Ovary (tissue), 3 donors: ENCODE measurements around the gene KCNG2.

Experiments
- POLR2A ChIP-seq: fragments of 450-650 bp; IDR thresholded peaks from one replicate; pipeline ENCODE4 v1.6.1; 2017; ENCODE audit warnings: antibody characterized with exemption, mild to moderate bottlenecking, moderate library complexity
- TF ChIP-seq, protein P1 (sequence below), 3 donors: fragments of 450-650 bp in 2 of 3; fragments of 200-600 bp in 1 of 3; IDR thresholded peaks; one replicate each; pipeline versions ENCODE4 v1.5.1 to v1.8.0; 2016 to 2022; ENCODE audit warnings: antibody characterized with exemption in 3 of 3, mild to moderate bottlenecking in 1 of 3
- donor health status: DM: no; HTN: no; CAD: no.

DNA sequence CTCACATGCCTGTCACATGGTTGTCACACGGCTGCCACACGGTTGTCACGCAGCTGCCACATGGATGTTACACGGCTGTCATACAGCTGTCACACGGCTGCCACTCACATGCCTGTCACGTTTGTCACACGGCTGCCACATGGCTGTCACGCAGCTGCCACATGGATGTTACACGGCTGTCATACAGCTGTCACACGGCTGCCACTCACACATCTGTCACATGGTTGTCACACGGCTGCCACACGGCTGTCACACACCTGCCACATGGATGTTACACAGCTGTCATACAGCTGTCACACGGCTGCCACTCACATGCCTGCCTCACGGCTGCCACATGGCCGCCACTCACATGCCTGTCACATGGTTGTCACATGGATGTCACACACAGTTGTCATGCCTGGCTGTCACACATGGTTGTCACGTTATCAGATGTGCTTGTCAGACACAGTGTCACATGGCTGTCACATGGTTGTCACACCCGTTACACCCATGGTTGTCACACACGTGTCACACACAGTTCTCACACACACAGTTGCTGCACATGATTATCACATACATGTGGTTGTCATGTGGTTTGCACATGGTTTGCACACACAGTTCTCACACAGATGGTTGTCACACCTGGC is 19.4 kb downstream of the KCNG2 start:
- TF ChIP-seq POLR2A: no peak
- TF ChIP-seq, protein P1, sequence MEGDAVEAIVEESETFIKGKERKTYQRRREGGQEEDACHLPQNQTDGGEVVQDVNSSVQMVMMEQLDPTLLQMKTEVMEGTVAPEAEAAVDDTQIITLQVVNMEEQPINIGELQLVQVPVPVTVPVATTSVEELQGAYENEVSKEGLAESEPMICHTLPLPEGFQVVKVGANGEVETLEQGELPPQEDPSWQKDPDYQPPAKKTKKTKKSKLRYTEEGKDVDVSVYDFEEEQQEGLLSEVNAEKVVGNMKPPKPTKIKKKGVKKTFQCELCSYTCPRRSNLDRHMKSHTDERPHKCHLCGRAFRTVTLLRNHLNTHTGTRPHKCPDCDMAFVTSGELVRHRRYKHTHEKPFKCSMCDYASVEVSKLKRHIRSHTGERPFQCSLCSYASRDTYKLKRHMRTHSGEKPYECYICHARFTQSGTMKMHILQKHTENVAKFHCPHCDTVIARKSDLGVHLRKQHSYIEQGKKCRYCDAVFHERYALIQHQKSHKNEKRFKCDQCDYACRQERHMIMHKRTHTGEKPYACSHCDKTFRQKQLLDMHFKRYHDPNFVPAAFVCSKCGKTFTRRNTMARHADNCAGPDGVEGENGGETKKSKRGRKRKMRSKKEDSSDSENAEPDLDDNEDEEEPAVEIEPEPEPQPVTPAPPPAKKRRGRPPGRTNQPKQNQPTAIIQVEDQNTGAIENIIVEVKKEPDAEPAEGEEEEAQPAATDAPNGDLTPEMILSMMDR (IDR thresholded peaks at IDR 0.05): no peak
